G401 (cell line): ENCODE data around the gene NIPAL3. TPM values are rescaled to one million over a fixed set of nuclear protein-coding genes. Genes with fewer than 3 reads are reported as not detected.

Source experiments
- DNase-seq: peaks from one replicate; pipeline ENCODE4 v3.0.0-alpha.2; 2015; ENCODE audit warnings: low spot score
- in situ Hi-C: cut with HindIII; loops from 2 replicates; pipeline ENCODE4 v1.10.0; 2016; ENCODE audit warnings: low sequenced_read_pairs, mixed read lengths
- total RNA-seq: library from RNA; depleted of rRNA; stranded (reverse); fragments of >200 nt; shearing (Covaris generic); gene quantifications from 2 replicates; pipeline ENCODE4 v1.2.3, GENCODE V29; 2014

The NIPAL3 gene
- total RNA-seq, 1 experiment from 2014 or later, result 12.3 TPM

DNA sequence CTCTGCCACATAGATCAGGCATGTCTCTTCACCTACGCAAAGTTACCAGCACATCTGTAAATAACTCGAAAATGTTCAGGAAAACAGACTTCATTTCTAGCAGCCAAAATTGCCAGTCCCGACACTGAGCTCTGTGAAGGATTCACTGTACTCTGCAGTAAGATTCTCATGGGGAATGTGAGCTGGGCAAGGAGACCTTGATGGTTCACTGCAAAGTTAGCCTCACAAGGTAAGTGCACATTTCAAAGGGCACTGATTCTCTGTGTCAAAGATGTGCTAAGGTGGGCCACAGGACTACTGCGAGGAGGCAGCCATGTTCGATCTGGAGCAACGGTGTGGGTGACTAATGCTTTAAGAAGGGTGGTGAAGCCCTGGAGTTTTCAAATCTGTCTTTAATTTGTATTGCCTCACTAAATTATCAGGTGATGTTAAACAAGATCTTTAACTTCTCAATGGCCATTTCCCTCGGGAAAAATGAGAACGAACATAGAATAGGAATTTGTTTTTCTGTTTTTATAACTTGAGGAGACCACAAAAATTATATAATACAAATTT lies 27.2 kb upstream of the NIPAL3 start:
- no peak for DNase-seq
- in situ Hi-C loops, result loop anchor here (25.0 kb wide), 1 partner anchor 201 kb away; the partner anchor contains the start of gene IFNLR1

DNA sequence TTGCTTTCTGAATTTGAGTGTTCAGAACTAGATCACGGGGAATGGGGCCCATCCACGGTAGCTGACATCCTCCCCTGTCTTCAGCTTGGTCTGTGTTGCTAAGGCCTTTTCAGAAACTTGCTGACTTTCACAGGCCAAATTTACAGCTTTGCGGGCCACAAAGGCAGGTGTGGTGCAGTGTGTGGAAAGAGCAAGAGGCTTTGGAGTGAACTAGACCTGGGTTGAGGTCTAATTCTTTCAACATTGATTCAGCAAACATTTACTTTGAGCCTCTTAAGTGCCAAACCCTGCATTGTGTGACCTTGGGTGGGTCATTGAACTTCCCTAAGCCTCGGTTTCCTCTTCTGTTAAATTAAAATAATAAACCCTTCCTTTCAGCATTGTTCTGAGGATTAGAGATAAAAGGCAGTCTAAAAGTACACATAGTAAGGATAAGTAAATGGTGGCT lies 26.3 kb upstream of the NIPAL3 start:
- in situ Hi-C loops, result loop anchor here (25.0 kb wide), 1 partner anchor 202 kb away; the partner anchor contains the start of gene IFNLR1
- DNase-seq, result no peak

DNA sequence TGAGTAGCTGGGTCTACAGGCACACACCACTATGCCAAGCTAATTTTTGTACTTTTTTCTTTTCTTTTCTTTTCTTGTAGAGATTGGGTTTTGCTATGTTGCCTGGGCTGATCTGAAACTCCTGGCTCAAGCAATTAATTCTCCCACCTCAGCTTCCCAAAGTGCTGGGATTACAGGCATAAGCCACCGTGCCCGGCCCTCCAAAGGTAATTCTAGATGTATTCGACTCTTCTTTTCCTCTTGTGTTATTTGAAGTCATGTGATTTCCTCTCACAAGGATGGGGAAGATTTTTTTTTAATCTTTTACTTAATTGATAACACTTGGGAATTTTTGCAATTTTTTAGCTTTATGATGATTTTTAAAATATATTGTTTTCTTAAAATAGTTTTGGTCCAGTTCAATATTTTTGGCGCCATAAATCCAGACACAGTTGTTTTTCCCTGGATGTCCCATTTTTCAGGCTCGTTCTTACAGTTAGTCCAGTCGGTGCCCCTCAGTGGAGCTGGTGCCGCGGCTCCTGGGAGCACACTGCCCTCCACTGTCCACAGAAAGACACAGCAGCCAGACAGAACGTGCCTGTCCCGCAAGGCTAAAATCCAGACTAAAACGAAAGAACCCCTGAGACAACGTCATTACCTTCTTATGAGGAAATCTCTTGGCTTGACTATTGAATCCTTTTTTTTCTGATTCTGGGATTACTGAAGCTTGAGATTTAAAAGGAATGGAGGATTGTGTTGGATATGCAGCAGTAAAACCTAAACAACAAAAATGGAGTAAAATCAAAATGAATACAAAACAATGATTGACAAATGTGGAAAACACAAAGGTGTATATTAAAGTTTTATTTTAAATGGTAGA lies 24.4 kb upstream of the NIPAL3 start:
- peak; percentile 93 for DNase-seq
- in situ Hi-C loops, result loop anchor here (10.0 to 25.0 kb wide), 2 partner anchors 204 to 326 kb away; partner anchors contain the start of gene IFNLR1

DNA sequence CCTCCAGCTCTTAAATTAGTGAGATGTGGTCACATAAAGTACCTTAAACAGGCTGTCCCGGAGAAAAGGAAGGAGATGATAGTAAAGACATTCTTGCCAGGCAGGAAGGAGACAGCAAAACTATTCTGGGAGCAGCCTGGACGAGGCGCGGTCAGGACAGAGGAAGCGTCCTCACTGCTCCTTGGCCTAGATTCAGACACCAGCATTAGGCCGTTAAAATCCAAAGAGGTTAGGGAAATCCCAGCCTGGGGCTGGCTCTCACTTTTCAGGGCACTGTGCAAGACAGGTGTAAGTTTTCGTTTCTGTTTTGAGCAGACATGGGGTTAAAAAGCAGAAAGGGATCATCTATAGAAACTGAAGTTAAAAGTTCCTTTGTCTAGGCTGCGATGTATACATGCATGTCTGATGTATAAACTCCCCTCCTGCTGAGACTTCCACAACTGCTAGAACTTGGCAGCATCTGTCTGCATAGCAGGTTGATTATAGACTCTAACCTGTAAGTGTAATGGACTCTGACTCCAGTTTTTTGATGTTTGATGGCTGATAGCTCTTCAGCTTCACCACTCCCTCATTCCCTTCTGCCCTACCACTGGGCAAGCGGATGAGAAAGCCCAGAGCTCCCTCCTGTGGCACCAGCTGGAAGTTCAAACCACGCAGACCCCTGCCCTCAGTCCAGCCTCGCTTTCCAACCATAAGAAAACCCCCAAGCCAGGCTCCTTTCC lies 23.6 kb upstream of the NIPAL3 start:
- in situ Hi-C loops, result loop anchor here (10.0 to 25.0 kb wide), 2 partner anchors 205 to 327 kb away; partner anchors contain the start of gene IFNLR1
- DNase-seq, result peak; percentile 79

DNA sequence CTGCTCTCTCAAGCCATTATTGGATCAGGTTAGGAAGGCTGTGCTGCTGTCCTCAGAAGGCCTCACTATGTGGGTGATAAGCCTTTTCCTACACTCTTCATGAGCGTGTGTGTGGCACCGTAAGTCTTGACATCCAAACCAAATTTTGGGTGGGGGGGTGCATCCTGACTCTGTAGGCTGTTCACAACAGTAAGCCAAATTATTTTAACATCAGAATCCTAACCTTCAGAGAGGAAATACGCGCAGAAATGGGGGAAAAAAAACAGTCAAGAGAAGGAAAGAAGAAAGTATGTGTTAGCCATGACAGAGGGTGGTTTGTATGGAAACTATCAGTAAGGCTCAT lies 23.0 kb upstream of the NIPAL3 start:
- in situ Hi-C loops, result loop anchor here (10.0 to 25.0 kb wide), 2 partner anchors 205 to 328 kb away; partner anchors contain the start of gene IFNLR1
- DNase-seq, result no peak

DNA sequence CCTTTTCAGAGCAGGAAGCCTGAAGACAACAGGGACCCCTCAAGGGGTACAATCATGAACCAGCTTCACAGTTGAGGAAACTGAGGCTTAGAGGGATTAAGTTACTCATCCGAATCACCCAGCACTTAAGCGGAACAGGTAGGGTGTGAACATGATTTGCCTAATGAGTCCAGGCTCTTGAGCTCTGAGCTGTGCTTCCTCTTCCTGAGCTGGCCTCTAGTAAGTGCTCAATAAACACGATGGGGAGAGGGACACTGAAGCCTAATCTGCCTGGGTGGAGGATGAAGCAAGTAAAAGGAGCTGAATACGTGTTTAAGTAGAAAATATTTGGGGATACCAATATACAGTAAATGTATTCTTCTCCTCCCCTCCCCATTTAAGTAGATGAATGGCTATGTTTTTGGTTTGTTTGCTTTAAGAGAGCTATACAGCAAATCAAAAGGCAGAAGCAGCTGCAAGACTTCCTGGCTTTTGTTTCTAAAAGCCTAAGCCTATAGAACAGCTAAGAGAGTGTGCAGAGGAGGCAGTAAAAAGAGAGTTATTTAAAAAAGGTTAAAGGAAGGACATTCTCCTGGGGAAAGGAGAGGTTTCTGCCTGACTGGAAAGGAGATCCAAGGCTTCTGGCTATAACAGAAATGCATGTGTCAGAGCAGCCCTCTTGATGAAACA lies 22.5 kb upstream of the NIPAL3 start:
- no peak for DNase-seq
- in situ Hi-C loops, result loop anchor here (10.0 to 25.0 kb wide), 2 partner anchors 206 to 328 kb away; partner anchors contain the start of gene IFNLR1

DNA sequence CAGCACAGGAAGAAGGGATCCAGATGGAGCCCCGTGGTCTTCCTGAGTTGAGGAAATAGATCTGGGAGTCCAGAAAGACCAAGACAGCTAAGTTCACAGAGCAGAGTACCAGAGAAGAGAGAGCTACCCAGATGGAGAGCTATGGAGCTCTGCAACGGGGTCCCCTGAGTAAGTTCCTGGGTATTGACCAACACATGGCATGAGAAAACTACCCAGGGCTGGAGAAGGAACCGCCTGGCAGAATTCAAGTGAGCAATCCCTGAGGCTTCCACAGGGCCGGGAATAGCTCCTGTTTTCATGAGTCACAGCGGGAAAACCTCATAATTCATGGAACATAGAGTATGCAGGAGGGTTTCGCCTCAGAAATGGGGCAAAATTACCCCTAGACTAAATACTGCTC lies 21.7 kb upstream of the NIPAL3 start:
- DNase-seq, result peak; percentile 49
- in situ Hi-C loops, result loop anchor here (10.0 to 25.0 kb wide), 2 partner anchors 207 to 329 kb away; partner anchors contain the start of gene IFNLR1

DNA sequence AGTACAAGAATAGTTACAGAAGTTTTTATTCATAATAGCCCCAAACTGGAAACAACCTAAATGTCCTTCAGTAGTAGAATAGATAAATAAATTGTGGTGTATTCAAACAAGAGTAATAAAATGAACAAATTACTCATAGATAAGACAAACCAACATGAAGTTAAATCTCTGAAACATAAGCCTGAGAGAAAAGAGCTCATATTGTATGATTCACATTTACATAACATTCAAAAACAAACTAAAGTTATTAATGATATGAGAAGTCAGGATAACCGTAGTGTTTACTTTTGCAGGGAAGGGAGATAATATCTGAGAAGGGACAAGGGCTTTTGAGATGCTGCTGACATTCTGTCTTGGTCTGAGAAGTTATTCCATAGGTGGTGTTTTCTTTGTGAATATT lies 15.5 kb upstream of the NIPAL3 start:
- in situ Hi-C loops, result no loop called here
- no peak for DNase-seq

DNA sequence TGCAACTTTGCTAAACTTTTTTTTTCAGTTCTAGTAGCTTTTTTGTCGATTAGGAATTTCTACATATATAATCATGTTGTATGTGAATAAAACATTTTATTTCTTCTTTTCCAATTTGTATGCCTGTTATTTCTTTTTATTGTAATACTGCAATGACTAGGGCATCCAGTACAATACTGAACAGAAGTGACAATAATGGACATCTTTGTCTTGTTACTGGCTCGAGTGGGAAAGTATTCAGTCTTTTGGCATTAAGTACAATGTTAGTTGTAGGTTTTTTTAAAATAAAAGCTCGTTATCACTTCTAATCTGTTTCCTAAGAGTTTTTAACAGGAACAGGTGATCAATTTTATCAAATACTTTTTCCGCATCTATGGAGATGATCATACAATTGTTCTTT lies 11.8 kb upstream of the NIPAL3 start:
- DNase-seq, result no peak
- in situ Hi-C loops, result no loop called here

DNA sequence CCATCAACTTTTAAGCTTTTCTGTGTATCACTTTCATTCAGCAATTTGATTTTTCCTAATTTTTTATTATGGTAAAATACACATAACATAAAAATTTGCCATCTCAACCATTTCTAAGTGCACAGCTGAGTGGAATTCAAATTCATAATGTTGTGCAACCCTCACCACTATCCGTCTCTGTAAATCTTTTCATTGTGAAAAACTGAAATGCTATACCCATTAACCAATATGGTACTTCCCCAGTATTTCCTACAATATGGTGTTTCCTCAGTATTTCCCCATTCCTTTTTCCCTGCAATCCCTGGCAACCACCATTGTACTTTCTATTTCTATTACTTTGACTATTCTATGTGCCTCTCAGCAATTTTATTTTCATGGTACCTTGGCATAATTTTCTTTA lies 8.8 kb upstream of the NIPAL3 start:
- in situ Hi-C loops, result no loop called here

DNA sequence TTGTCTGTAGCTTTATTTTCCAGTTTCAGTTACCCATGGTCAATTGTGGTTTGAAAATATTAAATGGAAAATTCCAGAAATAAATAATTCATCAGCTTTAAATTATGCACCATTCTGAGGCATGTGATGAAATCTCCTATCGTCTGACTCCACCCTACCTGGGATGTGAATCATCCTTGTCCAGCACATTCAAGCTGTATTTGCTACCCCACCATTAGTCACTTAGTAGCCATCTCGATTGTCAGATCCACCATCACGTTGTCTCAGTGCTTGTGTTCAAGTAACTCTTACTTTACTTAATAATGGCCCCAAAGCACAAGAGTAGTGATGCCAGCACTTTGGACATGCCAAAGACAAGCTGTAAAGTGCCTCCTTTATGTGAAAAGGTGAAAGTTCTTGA lies 6.1 kb upstream of the NIPAL3 start:
- no peak for DNase-seq

More for the DNA sequence above, 8.8 kb upstream of the NIPAL3 start:
- no peak for DNase-seq

DNA sequence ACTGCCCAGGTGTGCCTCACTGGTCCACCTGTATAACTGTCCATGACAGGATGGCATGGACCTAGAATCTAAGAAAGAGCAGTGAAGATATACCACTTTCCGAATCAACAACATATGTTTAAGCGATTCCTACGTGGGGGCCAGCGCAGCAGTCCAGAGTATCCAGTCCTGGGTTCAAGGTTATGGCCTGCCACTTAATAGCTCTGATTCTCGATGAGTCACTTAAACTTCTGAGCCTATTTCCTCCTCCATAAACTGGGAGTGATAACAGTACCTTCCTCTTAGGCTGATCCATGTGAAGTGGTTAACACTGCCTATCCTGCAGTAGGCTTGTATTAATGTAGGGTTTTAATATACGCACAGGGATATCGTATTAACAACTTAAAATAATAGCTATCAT lies 4.9 kb upstream of the NIPAL3 start:
- in situ Hi-C loops, result no loop called here
- DNase-seq, result no peak

More for the DNA sequence above, 6.1 kb upstream of the NIPAL3 start:
- in situ Hi-C loops, result no loop called here

DNA sequence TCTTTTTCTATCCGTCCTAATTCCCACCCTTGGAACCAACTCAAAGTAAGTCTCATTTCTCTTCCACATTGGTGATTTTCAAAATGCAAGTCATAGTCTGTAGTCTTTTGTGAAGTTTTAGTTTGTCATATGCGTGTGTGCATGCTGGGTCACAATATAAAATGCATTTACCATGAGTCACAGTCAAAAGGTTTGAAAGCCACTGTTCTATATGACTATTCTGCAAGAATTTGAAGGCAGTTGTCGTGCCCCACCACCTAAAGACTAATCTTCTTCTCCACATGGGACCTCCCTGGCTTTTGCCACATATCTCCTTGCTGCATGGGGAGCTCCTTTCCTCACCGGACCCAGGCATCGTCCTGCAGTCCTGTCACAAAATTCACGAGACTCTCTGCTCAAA lies 3.6 kb upstream of the NIPAL3 start:
- no peak for DNase-seq
- in situ Hi-C loops, result no loop called here

DNA sequence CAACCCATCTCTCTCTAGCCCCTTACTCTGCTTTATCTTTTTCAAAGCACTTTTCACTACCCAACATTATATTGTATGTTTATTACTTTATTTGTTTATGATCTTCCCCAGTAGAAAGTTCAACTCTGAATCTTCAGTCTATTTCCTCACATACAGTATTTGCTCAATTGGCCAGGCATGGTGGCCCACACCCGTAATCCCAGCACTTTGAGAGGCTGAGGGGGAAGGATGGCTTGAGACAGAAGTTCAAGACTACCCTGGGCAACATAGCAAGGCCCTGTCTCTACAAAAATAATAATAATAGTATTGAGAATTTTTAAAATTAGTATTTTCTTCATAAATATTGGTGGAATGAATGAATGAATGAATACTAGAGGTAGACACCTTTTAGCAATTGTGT lies 3.2 kb upstream of the NIPAL3 start:
- in situ Hi-C loops, result no loop called here

DNA sequence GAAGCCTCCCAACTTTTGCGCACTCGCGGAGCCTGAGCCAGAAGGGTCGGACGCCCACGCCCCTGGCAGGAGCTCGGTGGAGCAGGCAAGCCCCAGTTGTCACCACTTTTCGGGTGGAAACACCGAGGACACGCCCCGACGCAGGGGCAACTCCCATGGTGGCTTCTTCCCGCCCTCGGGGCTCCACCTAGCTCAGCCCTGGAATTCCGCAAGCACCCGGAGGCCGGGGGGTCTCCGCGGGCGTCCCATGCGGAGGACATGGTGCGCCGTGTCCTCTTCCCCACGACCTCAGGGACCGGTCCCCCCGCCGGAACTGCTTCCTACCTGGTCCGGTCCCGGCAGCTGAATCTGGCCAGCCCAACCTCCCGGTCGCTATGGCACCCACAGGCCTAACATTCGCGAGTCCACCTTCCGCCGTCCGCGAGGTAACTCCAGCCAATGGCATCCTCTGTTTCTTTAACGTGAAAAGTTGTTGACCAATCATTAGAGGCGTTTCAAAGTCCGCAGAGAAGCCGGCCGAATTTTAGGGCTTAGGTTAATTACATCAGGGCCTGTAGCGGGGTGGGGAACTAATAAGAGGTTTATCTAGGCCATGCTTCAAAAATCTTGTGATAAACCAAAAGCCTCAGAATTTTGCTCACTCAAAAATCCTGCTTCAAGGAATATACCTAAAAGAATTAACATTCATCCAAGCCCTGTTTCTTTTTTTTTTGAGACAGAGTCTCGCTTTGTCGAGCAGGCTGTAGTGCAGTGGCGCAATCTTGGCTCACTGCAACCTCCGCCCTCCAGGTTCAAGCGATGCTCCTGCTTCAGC lies 2.0 kb upstream of the NIPAL3 start, which contains the start of gene STPG1:
Gene STPG1 (minus strand): TSS at position 433 of the 814 bp plus-strand sequence. CDS start 12,394 bp downstream, outside the sequence.
- peak; percentile 97 for DNase-seq
- in situ Hi-C loops, result no loop called here

More for the DNA sequence above, 3.2 kb upstream of the NIPAL3 start:
- DNase-seq, result no peak

DNA sequence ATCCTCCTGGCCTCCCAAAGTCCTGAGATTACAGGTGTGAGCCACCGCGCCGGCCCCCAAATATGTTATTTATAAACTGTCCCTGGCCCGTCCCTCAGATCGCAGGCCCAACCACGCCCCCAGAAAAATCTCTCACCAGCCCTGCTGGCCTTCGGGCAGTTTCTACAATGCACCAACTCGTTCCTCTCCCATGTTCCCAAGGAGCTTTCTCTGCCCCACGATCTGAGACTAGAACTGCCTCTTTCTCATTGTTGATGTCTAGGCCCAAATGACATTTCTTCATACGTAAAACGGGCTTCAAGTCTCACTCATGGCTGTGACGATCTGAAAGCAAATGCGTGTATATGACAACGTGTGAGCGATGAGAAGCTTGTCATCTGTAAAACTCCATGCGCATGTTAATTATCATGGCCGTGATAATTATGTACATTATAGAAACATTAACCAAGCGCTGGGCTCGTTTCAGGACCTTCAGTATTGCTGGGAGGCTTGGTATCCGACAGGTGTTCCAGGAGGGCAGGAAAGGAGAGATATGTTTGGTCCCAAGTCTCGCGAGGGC lies 748 bp upstream of the NIPAL3 start:
- in situ Hi-C loops, result no loop called here
- peak; percentile 38 for DNase-seq

DNA sequence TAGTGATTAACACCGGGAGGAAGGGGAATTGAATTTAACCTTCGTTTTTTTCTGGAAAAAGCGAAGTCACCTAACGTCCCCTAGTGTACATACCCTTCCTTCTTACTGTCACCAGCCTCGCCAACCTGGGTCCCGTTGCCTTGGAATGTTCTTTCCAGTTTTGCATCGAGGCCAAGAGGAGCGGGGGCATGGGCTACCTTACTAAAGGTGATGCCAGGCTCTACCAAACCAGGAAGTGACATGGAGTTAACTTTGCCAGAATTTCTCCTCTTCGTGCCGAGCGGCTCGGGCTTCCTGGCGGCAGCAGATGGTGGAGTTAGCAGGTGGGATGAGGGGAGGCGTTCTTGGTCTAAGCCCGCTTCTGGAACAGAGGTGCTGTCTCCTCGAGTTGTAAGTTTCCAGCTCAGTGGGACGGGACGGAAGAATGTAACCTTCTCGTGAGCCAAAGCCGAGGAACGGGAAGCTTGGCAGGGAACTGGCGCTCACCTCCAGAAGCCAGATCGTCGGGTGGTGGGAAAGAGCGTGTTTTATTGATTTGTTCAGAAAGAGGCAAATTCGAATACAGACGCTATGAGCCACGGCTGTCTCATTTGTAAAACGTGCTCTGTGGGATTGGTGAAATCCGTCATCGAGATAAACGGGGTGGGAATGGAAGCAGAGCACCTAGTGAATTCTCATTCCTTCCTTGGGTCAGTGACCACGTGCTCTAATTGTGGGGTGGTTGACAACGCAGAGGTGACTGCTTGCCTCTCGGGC lies 486 bp downstream of the NIPAL3 start:
- in situ Hi-C loops, result no loop called here
- peak; percentile 77 for DNase-seq
